Astrocyte (in vitro differentiated cells and primary cell): Measurements from ENCODE around the gene HK3. TPM values are rescaled to one million over a fixed set of nuclear protein-coding genes. Genes with fewer than 3 reads are reported as not detected.
A peak's percentile ranks its signal among the peaks of the same experiment; 100 is the strongest.

Experiments
- DNase-seq: peaks from one replicate; pipeline ENCODE4 v3.0.0-alpha.2; 2010; ENCODE audit warnings: low read depth
- FAIRE-seq: peaks from 2 replicates; lab custom pipeline; 2011; peaks lifted over from hg19 to GRCh38; lab: Jason Lieb, UNC
- H2AFZ ChIP-seq: 2 replicates; pipeline ENCODE4 v1.6.0; 2012; ENCODE audit warnings: low read depth, low read length, inconsistent platforms
- H3K27ac ChIP-seq: 2 replicates; pipeline ENCODE4 v1.5.1; 2011; ENCODE audit warnings: low read depth, low read length, inconsistent platforms
- H3K27me3 ChIP-seq: 2 replicates; pipeline ENCODE4 v1.6.0; 2011; ENCODE audit warnings: low read length, inconsistent platforms; ENCODE audit not compliant: insufficient read depth
- H3K36me3 ChIP-seq: 2 replicates; pipeline ENCODE4 v1.5.1; 2011; ENCODE audit warnings: low read length, inconsistent platforms; ENCODE audit not compliant: insufficient read depth
- H3K4me1 ChIP-seq: 2 replicates; pipeline ENCODE4 v1.5.1; 2011; ENCODE audit warnings: low read length, inconsistent platforms; ENCODE audit not compliant: insufficient read depth
- H3K4me2 ChIP-seq: 2 replicates; pipeline ENCODE4 v1.6.0; 2012; ENCODE audit warnings: low read length, inconsistent platforms
- H3K4me3 ChIP-seq: 2 replicates; pipeline ENCODE4 v1.5.1; 2011; ENCODE audit warnings: low read depth, mild to moderate bottlenecking, low read length, inconsistent platforms; ENCODE audit not compliant: insufficient read depth
- H3K79me2 ChIP-seq: 2 replicates; pipeline ENCODE4 v1.6.0; 2012; ENCODE audit warnings: mild to moderate bottlenecking, low read length, inconsistent platforms; ENCODE audit not compliant: insufficient read depth
- H3K9ac ChIP-seq: 2 replicates; pipeline ENCODE4 v1.6.0; 2012; ENCODE audit warnings: mild to moderate bottlenecking, low read length, inconsistent platforms
- H3K9me3 ChIP-seq: 2 replicates; pipeline ENCODE4 v1.5.1; 2012; ENCODE audit warnings: low read depth, mild to moderate bottlenecking, low read length, inconsistent platforms; ENCODE audit not compliant: insufficient read depth
- H4K20me1 ChIP-seq: 2 replicates; pipeline ENCODE4 v1.6.0; 2012; ENCODE audit warnings: low read length, inconsistent platforms; ENCODE audit not compliant: insufficient read depth
- H3K27ac Mint-ChIP-seq: one replicate; pipeline ENCODE4 v1.8.0; 2021; ENCODE audit warnings: mild to moderate bottlenecking, mixed read lengths; ENCODE audit not compliant: unreplicated experiment
- H3K27me3 Mint-ChIP-seq: one replicate; pipeline ENCODE4 v1.8.0; 2021; ENCODE audit warnings: low read depth, mixed read lengths; ENCODE audit not compliant: unreplicated experiment
- H3K36me3 Mint-ChIP-seq: one replicate; pipeline ENCODE4 v1.8.0; 2021; ENCODE audit warnings: low read depth, mixed read lengths; ENCODE audit not compliant: unreplicated experiment
- H3K4me1 Mint-ChIP-seq: one replicate; pipeline ENCODE4 v1.8.0; 2021; ENCODE audit warnings: low read depth, mixed read lengths; ENCODE audit not compliant: unreplicated experiment
- H3K4me3 Mint-ChIP-seq: one replicate; pipeline ENCODE4 v1.8.0; 2021; ENCODE audit warnings: mild to moderate bottlenecking, moderate library complexity, mixed read lengths; ENCODE audit not compliant: unreplicated experiment
- H3K9me3 Mint-ChIP-seq: one replicate; pipeline ENCODE4 v1.8.0; 2021; ENCODE audit warnings: mild to moderate bottlenecking, mixed read lengths; ENCODE audit not compliant: unreplicated experiment
- CTCF ChIP-seq: IDR thresholded peaks from 2 replicates; pipeline ENCODE4 v1.5.1; 2011; ENCODE audit warnings: low read depth, mild to moderate bottlenecking, inconsistent platforms, low read length, moderate library complexity; ENCODE audit not compliant: insufficient read depth
- EZH2 ChIP-seq: IDR thresholded peaks from 2 replicates; pipeline ENCODE4 v1.6.1; 2012; ENCODE audit warnings: mild to moderate bottlenecking, low read length, inconsistent platforms; ENCODE audit not compliant: insufficient read depth
- total RNA-seq: library from RNA; stranded (reverse); gene quantifications from 2 replicates; pipeline ENCODE4 v1.2.1, GENCODE V29; 2021

Gene HK3
- total RNA-seq, 1 donor from 2014 or later: not detected

- Mint-ChIP-seq H3K27ac (peak overlapping the region; percentile 22), H3K4me1 (peaks cover 31% of the 10 kb centered on the region)
Observed at GRCh38 chr5:176902911-176903664, 3.9 kb upstream of the HK3 start.

GRCh38 chr5:176902102-176902814, 3.1 kb upstream of the HK3 start:
- peaks cover 7% of the 10 kb centered on the region for H4K20me1 ChIP-seq
- peaks cover 9% of the 10 kb centered on the region for H3K27me3 Mint-ChIP-seq
- H3K79me2 ChIP-seq: no peaks in the 10 kb centered on the region
- peaks cover 45% of the 10 kb centered on the region for H3K36me3 ChIP-seq
- no peak overlapping the region for H3K4me3 Mint-ChIP-seq
- H3K9me3 ChIP-seq: no peaks in the 10 kb centered on the region
- H3K4me3 ChIP-seq: no peak overlapping the region
- H3K27me3 ChIP-seq: peaks cover under 1% of the 10 kb centered on the region
- peaks cover 35% of the 10 kb centered on the region for H3K4me1 Mint-ChIP-seq
- FAIRE-seq (no peak), DNase-seq (no peak)
- no peaks in the 10 kb centered on the region for H3K9me3 Mint-ChIP-seq
- peaks cover 24% of the 10 kb centered on the region for H3K36me3 Mint-ChIP-seq
- H3K4me2 ChIP-seq: no peak overlapping the region
- H3K9ac ChIP-seq: no peak overlapping the region
- no peak for TF ChIP-seq CTCF
- no peak for TF ChIP-seq EZH2
- peak overlapping the region; percentile 6 for H3K27ac Mint-ChIP-seq
- H2AFZ ChIP-seq: no peak overlapping the region
- no peak overlapping the region for H3K27ac ChIP-seq
- no peaks in the 10 kb centered on the region for H3K4me1 ChIP-seq

More at GRCh38 chr5:176902911-176903664, 3.9 kb upstream of the HK3 start:
- H3K9me3 ChIP-seq: no peaks in the 10 kb centered on the region
- H3K4me3 ChIP-seq: no peak overlapping the region
- DNase-seq (no peak), FAIRE-seq (no peak)
- no peak overlapping the region for H3K4me2 ChIP-seq
- no peak overlapping the region for H2AFZ ChIP-seq
- H4K20me1 ChIP-seq: peaks cover 7% of the 10 kb centered on the region
- Mint-ChIP-seq H3K4me3 (no peak overlapping the region), H3K36me3 (peaks cover 22% of the 10 kb centered on the region), H3K9me3 (no peaks in the 10 kb centered on the region), H3K27me3 (peaks cover 1% of the 10 kb centered on the region)
- no peaks in the 10 kb centered on the region for H3K79me2 ChIP-seq
- no peak overlapping the region for H3K27ac ChIP-seq
- peaks cover 49% of the 10 kb centered on the region for H3K36me3 ChIP-seq
- no peaks in the 10 kb centered on the region for H3K27me3 ChIP-seq
- no peaks in the 10 kb centered on the region for H3K4me1 ChIP-seq
- no peak overlapping the region for H3K9ac ChIP-seq
- TF ChIP-seq CTCF: no peak
- TF ChIP-seq EZH2: no peak
